Esophagus squamous epithelium (tissue), 5 donors: ENCODE measurements around the gene CFAP57. TPM values are rescaled to one million over a fixed set of nuclear protein-coding genes. Genes with fewer than 3 reads are reported as not detected.
A peak's percentile ranks its signal among the peaks of the same experiment; 100 is the strongest.

Experiments
- DNase-seq: peaks from one replicate; lab custom pipeline; 2025; lab: John Stamatoyannopoulos, UW
- H3K27ac ChIP-seq, 4 donors: fragments of 200-600 bp; sonication (generic); one replicate each; pipeline ENCODE4 v1.5.1; 2016 to 2019; ENCODE audit warnings: mild to moderate bottlenecking in 1 of 4
- H3K27me3 ChIP-seq, 4 donors: fragments of 200-600 bp; sonication (generic); 1 replicate in 3 of 4; 2 replicates in 1 of 4; pipeline versions ENCODE4 v1.5.1 to v1.6.0; 2017 to 2021; ENCODE audit warnings: antibody characterized with exemption in 1 of 4
- H3K36me3 ChIP-seq, 3 donors: fragments of 200-600 bp; sonication (generic); one replicate each; pipeline ENCODE4 v1.5.1; 2016 to 2019
- H3K4me1 ChIP-seq, 3 donors: fragments of 200-600 bp; sonication (generic); one replicate each; pipeline ENCODE4 v1.5.1; 2017 to 2019
- H3K4me3 ChIP-seq, 4 donors: fragments of 200-600 bp; sonication (generic); 1 replicate in 3 of 4; 2 replicates in 1 of 4; pipeline ENCODE4 v1.5.1; 2016 to 2019; ENCODE audit warnings: mild to moderate bottlenecking in 2 of 4, moderate library complexity in 1 of 4
- H3K9me3 ChIP-seq, 3 donors: fragments of 200-600 bp; sonication (generic); one replicate each; pipeline ENCODE4 v1.5.1; 2016 to 2019
- CTCF ChIP-seq, 6 experiments: fragments of 450-650 bp in 4 of 6; fragments of 200-600 bp in 2 of 6; sonication (generic) in 2 of 6; IDR thresholded peaks; one replicate each; pipeline ENCODE4 v1.5.1; 2016 to 2019; ENCODE audit warnings: antibody characterized with exemption in 6 of 6, mild to moderate bottlenecking in 4 of 6, moderate library complexity in 4 of 6
- POLR2A ChIP-seq, 4 donors: fragments of 450-650 bp; IDR thresholded peaks; one replicate each; pipeline ENCODE4 v1.6.1; 2017; ENCODE audit warnings: antibody characterized with exemption in 4 of 4, mild to moderate bottlenecking in 4 of 4, moderate library complexity in 3 of 4
- WGBS, 2 donors: methylation state at CpG; one replicate each; pipeline ENCODE4 v1.1.5; 2018; 5-methylcytosine and 5-hydroxymethylcytosine counted together
- intact Hi-C: fragments of 100-400 bp; cut with DNase I; formaldehyde crosslinking; loops from one replicate; pipeline ENCODE4 v1.15.0; 2022
- small RNA-seq, 4 donors: library from RNA; depleted of rRNA; stranded (forward); fragments of <200 nt; gene quantifications; one replicate each; pipeline ENCODE3, GENCODE V24; 2016
- total RNA-seq, 4 donors: library from RNA; depleted of rRNA; stranded (reverse); fragments of >200 nt; gene quantifications; one replicate each; pipeline ENCODE4 v1.1.0, GENCODE V29; 2016
- donor health status: DM: yes; HTN: yes; CAD: no.

CFAP57 gene
- total RNA-seq, 4 donors from 2014 or later = not detected

GRCh38 chr1:43300378-43301094 lies 128.4 kb downstream of the CFAP57 start, which contains the start of gene TIE1:
Gene TIE1, plus strand, starts transcription at chr1:43300982. Its CDS starts 90 bp downstream, at chr1:43301072.
- no peak for DNase-seq
- H3K4me1 ChIP-seq = peaks cover 2 to 43% (median 4%) of the 10 kb centered on the region in 3 donors
- no peaks in the 10 kb centered on the region for H3K9me3 ChIP-seq
- intact Hi-C loops = no loop called here
- H3K27me3 ChIP-seq = no peaks in the 10 kb centered on the region
- H3K36me3 ChIP-seq = no peaks in the 10 kb centered on the region
- 57 to 82% methylated on average over 5 to 6 of the region's 10 CpGs for WGBS, 2 donors
- H3K27ac ChIP-seq = peak within 1 kb of the TSS; percentile 10 to 78 (median 70)
- TF ChIP-seq CTCF (IDR thresholded peaks at IDR 0.05) = no peak
- peak in 1 of 4 donors; percentile 31 for TF ChIP-seq POLR2A (IDR thresholded peaks at IDR 0.05)
- H3K4me3 ChIP-seq = peak within 1 kb of the TSS in 3 of 4 donors; percentile 28 to 49 (median 31)

- 50 to 86% methylated on average over 1 of the region's 1 CpG for WGBS, 2 donors
- no peak for DNase-seq
Measured at GRCh38 chr1:43302201-43302600, 130.1 kb downstream of the CFAP57 start.

GRCh38 chr1:43302721-43303470 lies 130.8 kb downstream of the CFAP57 start:
- H3K36me3 ChIP-seq = no peaks in the 10 kb centered on the region
- no peaks in the 10 kb centered on the region for H3K27me3 ChIP-seq
- H3K27ac ChIP-seq = peak overlapping the region in 3 of 4 donors; percentile 9 to 78 (median 42)
- TF ChIP-seq POLR2A (IDR thresholded peaks at IDR 0.05) (no peak), CTCF (IDR thresholded peaks at IDR 0.05) (no peak)
- peaks cover 2 to 29% (median 4%) of the 10 kb centered on the region in 3 donors for H3K4me1 ChIP-seq
- no peaks in the 10 kb centered on the region for H3K9me3 ChIP-seq
- DNase-seq = no peak
- peak overlapping the region in 3 of 4 donors; percentile 28 to 49 (median 31) for H3K4me3 ChIP-seq
- WGBS, 2 donors = 58 to 68% methylated on average over 7 of the region's 7 CpGs
- intact Hi-C loops = no loop called here

More at GRCh38 chr1:43302201-43302600, 130.1 kb downstream of the CFAP57 start:
- no peaks in the 10 kb centered on the region for H3K27me3 ChIP-seq
- peak overlapping the region in 3 of 4 donors; percentile 28 to 49 (median 31) for H3K4me3 ChIP-seq
- H3K27ac ChIP-seq = peak overlapping the region in 3 of 4 donors; percentile 42 to 78 (median 63)
- H3K9me3 ChIP-seq = no peaks in the 10 kb centered on the region
- peaks cover 2 to 29% (median 4%) of the 10 kb centered on the region in 3 donors for H3K4me1 ChIP-seq
- TF ChIP-seq POLR2A (IDR thresholded peaks at IDR 0.05) (no peak), CTCF (IDR thresholded peaks at IDR 0.05) (no peak)
- no peaks in the 10 kb centered on the region for H3K36me3 ChIP-seq
- intact Hi-C loops = no loop called here

- TF ChIP-seq POLR2A (IDR thresholded peaks at IDR 0.05) (no peak), CTCF (IDR thresholded peaks at IDR 0.05) (no peak)
- DNase-seq = no peak
- H3K4me1 ChIP-seq = peaks cover 2 to 29% (median 4%) of the 10 kb centered on the region in 3 donors
- H3K9me3 ChIP-seq = no peaks in the 10 kb centered on the region
- H3K4me3 ChIP-seq = peak overlapping the region in 2 of 4 donors; percentile 31 to 49
- no peaks in the 10 kb centered on the region for H3K36me3 ChIP-seq
- H3K27ac ChIP-seq = peak overlapping the region in 3 of 4 donors; percentile 10 to 40 (median 38)
- intact Hi-C loops = no loop called here
- 43 to 52% methylated on average over 8 of the region's 8 CpGs for WGBS, 2 donors
- H3K27me3 ChIP-seq = no peaks in the 10 kb centered on the region
Measured at GRCh38 chr1:43303471-43304313, 131.6 kb downstream of the CFAP57 start.

Small RNA genes within 50 kb of the gene (small RNA-seq; reads per million reads assigned to genes)
- 0 reads per million in 4 donors for gene RNA5SP46

Other genes starting within 250 kb of the CFAP57 start
- 100 to 1,000 TPM; 238 to 883 (median 448) TPM for gene SLC2A1, start 213.5 kb upstream of the CFAP57 start, total RNA-seq
- gene EBNA1BP2, start within 50 bp of the CFAP57 start, total RNA-seq = 10 to 100 TPM; 44.4 to 99.3 (median 60.7) TPM
- gene TMEM125, start 97.7 kb downstream of the CFAP57 start, total RNA-seq = 10 to 100 TPM in 2 of 4 donors, 1 to 10 TPM in 2; 4.2 to 15.5 (median 10.2) TPM
- 10 to 100 TPM in 2 of 4 donors, 1 to 10 TPM in 2; 7.9 to 16.2 (median 11.4) TPM for gene C1orf210, start 113.3 kb downstream of the CFAP57 start, total RNA-seq
- gene TIE1, start 128.7 kb downstream of the CFAP57 start, total RNA-seq = 10 to 100 TPM in 1 of 4 donors, 1 to 10 TPM in 3; 3.1 to 16.6 (median 5.9) TPM
- gene MPL, start 165.5 kb downstream of the CFAP57 start, total RNA-seq = not detected
- gene CDC20, start 186.7 kb downstream of the CFAP57 start, total RNA-seq = 10 to 100 TPM; 16.5 to 96.0 (median 33.6) TPM
- gene ELOVL1, start 195.7 kb downstream of the CFAP57 start, total RNA-seq = 100 to 1,000 TPM in 3 of 4 donors, 10 to 100 TPM in 1; 99.8 to 187 (median 115) TPM
- 10 to 100 TPM; 34.5 to 60.1 (median 38.6) TPM for gene MED8, start 217.5 kb downstream of the CFAP57 start, total RNA-seq
- 10 to 100 TPM; 12.4 to 40.0 (median 27.7) TPM for gene SZT2, start 217.6 kb downstream of the CFAP57 start, total RNA-seq